ENCODE data around the gene GJA10. TPM values are rescaled to one million over a fixed set of nuclear protein-coding genes. Genes with fewer than 3 reads are reported as not detected.

Gene GJA10
- total RNA-seq, 1 donor from 2014 or later = not detected

GRCh38 chr6:89925826-89926225, 31.6 kb downstream of the GJA10 start:
- no peaks in the 10 kb centered on the region for H3K9me3 Mint-ChIP-seq
- peaks cover 50% of the 10 kb centered on the region for H3K4me1 Mint-ChIP-seq (ENCODE audit: low read depth)
- H3K4me3 Mint-ChIP-seq = no peak overlapping the region
- H3K36me3 Mint-ChIP-seq (ENCODE audit: low read depth) = peaks cover 28% of the 10 kb centered on the region
- no peak overlapping the region for H3K27ac Mint-ChIP-seq
- H3K27me3 Mint-ChIP-seq (ENCODE audit: insufficient read depth) = no peaks in the 10 kb centered on the region
- intact Hi-C loops (cut with micrococcal nuclease) = loop anchor here (5.0 kb wide), 1 partner anchor 89 kb away; no protein-coding TSS in a partner anchor
- DNase-seq (ENCODE audit: low spot score) = no peak

- Mint-ChIP-seq H3K4me3 (no peak overlapping the region), H3K36me3 (ENCODE audit: low read depth) (peaks cover 39% of the 10 kb centered on the region), H3K27ac (no peak overlapping the region), H3K4me1 (ENCODE audit: low read depth) (peaks cover 45% of the 10 kb centered on the region), H3K27me3 (ENCODE audit: insufficient read depth) (no peaks in the 10 kb centered on the region), H3K9me3 (no peaks in the 10 kb centered on the region)
- intact Hi-C loops (cut with micrococcal nuclease) = loop anchor here (5.0 kb wide), 1 partner anchor 90 kb away; no protein-coding TSS in a partner anchor
- DNase-seq (ENCODE audit: low spot score) = no peak
These were observed 33.0 kb downstream of the GJA10 start for GRCh38 chr6:89927264-89927663.

GRCh38 chr6:89927791-89928550, 33.7 kb downstream of the GJA10 start:
- Mint-ChIP-seq H3K4me3 (no peak overlapping the region), H3K27ac (peak overlapping the region; percentile 82), H3K27me3 (ENCODE audit: insufficient read depth) (no peaks in the 10 kb centered on the region), H3K4me1 (ENCODE audit: low read depth) (peaks cover 45% of the 10 kb centered on the region), H3K9me3 (no peaks in the 10 kb centered on the region), H3K36me3 (ENCODE audit: low read depth) (peaks cover 42% of the 10 kb centered on the region)
- no peak for DNase-seq (ENCODE audit: low spot score)
- intact Hi-C loops (cut with micrococcal nuclease) = loop anchor here (5.0 kb wide), 1 partner anchor 91 kb away; no protein-coding TSS in a partner anchor

GRCh38 chr6:89928604-89929003, 34.3 kb downstream of the GJA10 start:
- H3K27me3 Mint-ChIP-seq (ENCODE audit: insufficient read depth) = no peaks in the 10 kb centered on the region
- DNase-seq (ENCODE audit: low spot score) = no peak
- peaks cover 47% of the 10 kb centered on the region for H3K36me3 Mint-ChIP-seq (ENCODE audit: low read depth)
- no peak overlapping the region for H3K4me3 Mint-ChIP-seq
- H3K4me1 Mint-ChIP-seq (ENCODE audit: low read depth) = peaks cover 45% of the 10 kb centered on the region
- peak overlapping the region; percentile 82 for H3K27ac Mint-ChIP-seq
- intact Hi-C loops (cut with micrococcal nuclease) = loop anchor here (5.0 kb wide), 1 partner anchor 91 kb away; no protein-coding TSS in a partner anchor
- no peaks in the 10 kb centered on the region for H3K9me3 Mint-ChIP-seq

- intact Hi-C loops (cut with micrococcal nuclease) = no loop called here
- H3K4me1 Mint-ChIP-seq (ENCODE audit: low read depth) = peaks cover 45% of the 10 kb centered on the region
- DNase-seq (ENCODE audit: low spot score) = no peak
- no peak overlapping the region for H3K4me3 Mint-ChIP-seq
- H3K27ac Mint-ChIP-seq = no peak overlapping the region
- no peaks in the 10 kb centered on the region for H3K27me3 Mint-ChIP-seq (ENCODE audit: insufficient read depth)
- no peaks in the 10 kb centered on the region for H3K9me3 Mint-ChIP-seq
- H3K36me3 Mint-ChIP-seq (ENCODE audit: low read depth) = peaks cover 59% of the 10 kb centered on the region
These were observed 36.5 kb downstream of the GJA10 start for GRCh38 chr6:89930789-89931188.

GRCh38 chr6:89932245-89932802, 38.1 kb downstream of the GJA10 start:
- Mint-ChIP-seq H3K27me3 (ENCODE audit: insufficient read depth) (no peaks in the 10 kb centered on the region), H3K4me3 (no peak overlapping the region), H3K36me3 (ENCODE audit: low read depth) (peaks cover 66% of the 10 kb centered on the region), H3K4me1 (ENCODE audit: low read depth) (peaks cover 32% of the 10 kb centered on the region), H3K9me3 (no peaks in the 10 kb centered on the region), H3K27ac (no peak overlapping the region)
- no peak for DNase-seq (ENCODE audit: low spot score)
- intact Hi-C loops (cut with micrococcal nuclease) = no loop called here

GRCh38 chr6:89934685-89935366, 40.6 kb downstream of the GJA10 start:
- no peaks in the 10 kb centered on the region for H3K9me3 Mint-ChIP-seq
- peaks cover 60% of the 10 kb centered on the region for H3K36me3 Mint-ChIP-seq (ENCODE audit: low read depth)
- no peaks in the 10 kb centered on the region for H3K27me3 Mint-ChIP-seq (ENCODE audit: insufficient read depth)
- no peak for DNase-seq (ENCODE audit: low spot score)
- no peak overlapping the region for H3K27ac Mint-ChIP-seq
- H3K4me3 Mint-ChIP-seq = no peak overlapping the region
- H3K4me1 Mint-ChIP-seq (ENCODE audit: low read depth) = peaks cover 7% of the 10 kb centered on the region
- intact Hi-C loops (cut with micrococcal nuclease) = no loop called here

- no peaks in the 10 kb centered on the region for H3K9me3 Mint-ChIP-seq
- H3K36me3 Mint-ChIP-seq (ENCODE audit: low read depth) = peaks cover 62% of the 10 kb centered on the region
- no peak for DNase-seq (ENCODE audit: low spot score)
- no peak overlapping the region for H3K4me3 Mint-ChIP-seq
- intact Hi-C loops (cut with micrococcal nuclease) = no loop called here
- no peaks in the 10 kb centered on the region for H3K27me3 Mint-ChIP-seq (ENCODE audit: insufficient read depth)
- H3K4me1 Mint-ChIP-seq (ENCODE audit: low read depth) = peaks cover 6% of the 10 kb centered on the region
- no peak overlapping the region for H3K27ac Mint-ChIP-seq
These were observed 41.9 kb downstream of the GJA10 start for GRCh38 chr6:89936177-89936576.

- Mint-ChIP-seq H3K27ac (no peak overlapping the region), H3K36me3 (ENCODE audit: low read depth) (peaks cover 59% of the 10 kb centered on the region), H3K4me1 (ENCODE audit: low read depth) (peaks cover 14% of the 10 kb centered on the region), H3K9me3 (no peaks in the 10 kb centered on the region), H3K4me3 (no peak overlapping the region), H3K27me3 (ENCODE audit: insufficient read depth) (no peaks in the 10 kb centered on the region)
- no peak for DNase-seq (ENCODE audit: low spot score)
- intact Hi-C loops (cut with micrococcal nuclease) = no loop called here
These were observed 43.7 kb downstream of the GJA10 start for GRCh38 chr6:89938014-89938413.

GRCh38 chr6:89939144-89939543, 44.9 kb downstream of the GJA10 start:
- H3K9me3 Mint-ChIP-seq = no peaks in the 10 kb centered on the region
- no peak overlapping the region for H3K27ac Mint-ChIP-seq
- no peak overlapping the region for H3K4me3 Mint-ChIP-seq
- peaks cover 58% of the 10 kb centered on the region for H3K36me3 Mint-ChIP-seq (ENCODE audit: low read depth)
- intact Hi-C loops (cut with micrococcal nuclease) = no loop called here
- peaks cover 14% of the 10 kb centered on the region for H3K4me1 Mint-ChIP-seq (ENCODE audit: low read depth)
- DNase-seq (ENCODE audit: low spot score) = no peak
- no peaks in the 10 kb centered on the region for H3K27me3 Mint-ChIP-seq (ENCODE audit: insufficient read depth)

- Mint-ChIP-seq H3K4me3 (no peak overlapping the region), H3K36me3 (ENCODE audit: low read depth) (peaks cover 57% of the 10 kb centered on the region), H3K27ac (no peak overlapping the region), H3K4me1 (ENCODE audit: low read depth) (peaks cover 25% of the 10 kb centered on the region), H3K27me3 (ENCODE audit: insufficient read depth) (no peaks in the 10 kb centered on the region), H3K9me3 (no peaks in the 10 kb centered on the region)
- peak; percentile 57 for DNase-seq (ENCODE audit: low spot score)
- intact Hi-C loops (cut with micrococcal nuclease) = loop anchor here (1.0 to 5.0 kb wide), 8 partner anchors 140 to 632 kb away; no protein-coding TSS in a partner anchor
These were observed 46.2 kb downstream of the GJA10 start for GRCh38 chr6:89940225-89941027.

GRCh38 chr6:89941031-89941762, 46.9 kb downstream of the GJA10 start:
- H3K9me3 Mint-ChIP-seq = no peaks in the 10 kb centered on the region
- DNase-seq (ENCODE audit: low spot score) = no peak
- no peak overlapping the region for H3K27ac Mint-ChIP-seq
- peaks cover 63% of the 10 kb centered on the region for H3K36me3 Mint-ChIP-seq (ENCODE audit: low read depth)
- H3K4me3 Mint-ChIP-seq = no peak overlapping the region
- intact Hi-C loops (cut with micrococcal nuclease) = loop anchor here (2.0 to 5.0 kb wide), 2 partner anchors 236 to 631 kb away; no protein-coding TSS in a partner anchor
- H3K27me3 Mint-ChIP-seq (ENCODE audit: insufficient read depth) = no peaks in the 10 kb centered on the region
- H3K4me1 Mint-ChIP-seq (ENCODE audit: low read depth) = peaks cover 31% of the 10 kb centered on the region
